ENCODE results near the gene URAD.

The URAD gene

GRCh38 chr13:27960362-27961226 is 27.9 kb downstream of the URAD start:
- peak overlapping the region; percentile 49; the same call in 1 of the 2 replicates for H3K9ac ChIP-seq (ENCODE audit: low read length)
- no peaks in the 10 kb centered on the region for H3K79me2 ChIP-seq (ENCODE audit: low read length)
- H2AFZ ChIP-seq (ENCODE audit: low read depth, low read length): peak overlapping the region; percentile 79
- peak overlapping the region; percentile 86 for H3K4me3 ChIP-seq (ENCODE audit: low read length)
- H3K4me1 ChIP-seq (ENCODE audit: low read length): no peaks in the 10 kb centered on the region
- H4K20me1 ChIP-seq (ENCODE audit: insufficient read depth, low read length): no peaks in the 10 kb centered on the region
- no peaks in the 10 kb centered on the region for H3K9me3 ChIP-seq (ENCODE audit: insufficient read depth, low read length)
- no peaks in the 10 kb centered on the region for H3K27me3 ChIP-seq (ENCODE audit: low read depth, low read length)
- peak overlapping the region; percentile 95 for H3K4me2 ChIP-seq (ENCODE audit: low read length)
- H3K36me3 ChIP-seq (replicated peaks; ENCODE audit: low read depth, low read length): no peaks in the 10 kb centered on the region
- TF ChIP-seq CTCF (IDR thresholded peaks at IDR 0.05; ENCODE audit: low read depth, low read length) (peak; percentile 66), EZH2phosphoT487 (IDR thresholded peaks at IDR 0.05; ENCODE audit: low read depth) (no peak)
- H3K27ac ChIP-seq (ENCODE audit: low read length): no peak overlapping the region

- no peaks in the 10 kb centered on the region for H3K4me1 ChIP-seq (ENCODE audit: low read length)
- peak overlapping the region; percentile 95 for H3K4me2 ChIP-seq (ENCODE audit: low read length)
- TF ChIP-seq EZH2phosphoT487 (IDR thresholded peaks at IDR 0.05; ENCODE audit: low read depth): no peak
- no peak for TF ChIP-seq CTCF (IDR thresholded peaks at IDR 0.05; ENCODE audit: low read depth, low read length)
Measured at GRCh38 chr13:27959976-27960361, 28.5 kb downstream of the URAD start.

GRCh38 chr13:27956576-27957300 is 31.8 kb downstream of the URAD start:
- Histone ChIP-seq H3K27ac (ENCODE audit: low read length) (no peak overlapping the region), H3K27me3 (ENCODE audit: low read depth, low read length) (no peaks in the 10 kb centered on the region)

More at GRCh38 chr13:27959976-27960361, 28.5 kb downstream of the URAD start:
- Histone ChIP-seq H2AFZ (ENCODE audit: low read depth, low read length) (0 out of 2 replicates have a peak overlapping the region, but pooled peaks have one; percentile 79), H3K36me3 (replicated peaks; ENCODE audit: low read depth, low read length) (no peaks in the 10 kb centered on the region), H3K79me2 (ENCODE audit: low read length) (no peaks in the 10 kb centered on the region), H4K20me1 (ENCODE audit: insufficient read depth, low read length) (no peaks in the 10 kb centered on the region), H3K27ac (ENCODE audit: low read length) (no peak overlapping the region), H3K9ac (ENCODE audit: low read length) (peak overlapping the region; percentile 49; the same call in 1 of the 2 replicates), H3K4me3 (ENCODE audit: low read length) (peak overlapping the region; percentile 86), H3K9me3 (ENCODE audit: insufficient read depth, low read length) (no peaks in the 10 kb centered on the region), H3K27me3 (ENCODE audit: low read depth, low read length) (no peaks in the 10 kb centered on the region)

More at GRCh38 chr13:27956576-27957300, 31.8 kb downstream of the URAD start:
- peaks cover 4% of the 10 kb centered on the region; the same call in 1 of the 2 replicates for H3K4me1 ChIP-seq (ENCODE audit: low read length)
- no peak for TF ChIP-seq CTCF (IDR thresholded peaks at IDR 0.05; ENCODE audit: low read depth, low read length)
- no peak for TF ChIP-seq EZH2phosphoT487 (IDR thresholded peaks at IDR 0.05; ENCODE audit: low read depth)
- H3K4me3 ChIP-seq (ENCODE audit: low read length): no peak overlapping the region
- no peaks in the 10 kb centered on the region for H3K36me3 ChIP-seq (replicated peaks; ENCODE audit: low read depth, low read length)
- no peak overlapping the region for H3K4me2 ChIP-seq (ENCODE audit: low read length)
- H2AFZ ChIP-seq (ENCODE audit: low read depth, low read length): no peak overlapping the region
- no peaks in the 10 kb centered on the region for H3K9me3 ChIP-seq (ENCODE audit: insufficient read depth, low read length)
- no peaks in the 10 kb centered on the region for H4K20me1 ChIP-seq (ENCODE audit: insufficient read depth, low read length)
- no peak overlapping the region for H3K9ac ChIP-seq (ENCODE audit: low read length)
- no peaks in the 10 kb centered on the region for H3K79me2 ChIP-seq (ENCODE audit: low read length)
